Measurements from ENCODE around the gene SPAG16.
"Not testable (repeated sequence)": the region's sequence is repeated elsewhere in the genome, so short reads cannot be mapped to it uniquely, and the experiment has no call there.

SPAG16 gene

DNA sequence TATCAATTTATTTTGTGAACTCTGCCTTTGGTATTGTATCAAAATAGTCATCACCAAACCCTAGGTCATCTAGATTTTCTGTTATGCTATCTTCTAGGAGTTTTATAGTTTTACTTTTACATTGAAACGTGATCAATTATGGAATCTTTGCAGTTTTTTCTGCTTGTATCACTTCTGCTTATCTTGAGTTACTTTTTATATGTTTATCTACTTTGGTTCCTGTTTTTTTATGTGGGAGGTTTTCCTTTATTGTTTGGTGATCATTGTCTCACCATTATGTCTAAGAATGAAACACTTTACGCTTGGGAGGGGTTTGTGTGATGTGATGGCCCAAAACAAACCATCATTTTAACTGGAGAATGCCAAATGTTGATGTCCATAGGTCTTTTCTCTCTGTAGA lies 261.2 kb downstream of the SPAG16 start:
- no peak for DNase-seq (ENCODE audit: low read depth, low spot score)

DNA sequence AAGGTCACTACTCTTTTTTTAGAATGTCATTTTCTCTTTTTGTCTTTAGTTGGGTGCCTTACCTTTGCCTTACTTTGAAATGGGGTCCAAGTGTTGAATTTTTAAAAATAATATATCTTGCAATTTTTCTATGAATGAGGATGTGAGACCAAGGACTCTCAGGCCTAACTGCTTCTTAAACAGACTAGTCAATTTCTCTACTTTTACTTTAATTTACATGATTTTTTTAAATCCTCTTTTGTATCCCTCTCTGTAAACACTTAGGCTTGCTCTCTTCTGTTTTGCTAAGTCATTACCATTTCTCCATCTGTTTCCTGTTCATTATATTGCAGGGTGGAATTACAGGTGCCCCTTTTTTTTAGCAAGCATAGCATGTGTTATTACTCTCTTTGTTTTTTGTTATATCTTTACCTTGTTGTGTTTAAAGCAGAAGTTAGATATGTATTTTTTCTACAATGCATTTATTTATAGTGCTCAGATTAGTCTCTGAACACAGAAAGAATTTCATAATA lies 261.8 kb downstream of the SPAG16 start:
- no peak for DNase-seq (ENCODE audit: low read depth, low spot score)

- no peak for DNase-seq (ENCODE audit: low read depth, low spot score)
Measured at GRCh38 chr2:213551526-213551925, 267.3 kb downstream of the SPAG16 start.

GRCh38 chr2:213559053-213559452 lies 274.8 kb downstream of the SPAG16 start:
- DNase-seq (ENCODE audit: low read depth, low spot score) = no peak

DNA sequence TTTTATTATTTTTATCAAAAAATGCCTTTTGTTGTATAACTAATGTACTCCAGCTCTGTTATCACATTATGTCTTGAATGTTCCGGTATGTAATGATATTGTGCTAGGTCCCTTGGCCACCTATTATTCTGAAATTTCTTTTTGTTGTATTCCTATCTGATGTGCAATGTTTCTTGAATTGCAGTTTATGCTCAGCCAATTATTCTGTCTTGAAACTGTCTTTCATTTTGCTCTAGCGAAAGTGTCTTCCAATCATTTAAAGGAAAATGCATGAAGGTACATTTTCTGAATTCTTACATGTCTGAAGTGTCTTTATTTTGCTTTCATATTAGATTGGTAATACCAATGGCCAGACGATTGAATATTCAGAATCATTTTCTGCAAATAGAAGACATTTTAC lies 277.5 kb downstream of the SPAG16 start:
- DNase-seq (ENCODE audit: low read depth, low spot score) = no peak

- no peak for DNase-seq (ENCODE audit: low read depth, low spot score)
Measured at GRCh38 chr2:213562539-213563180, 278.4 kb downstream of the SPAG16 start.

- no peak for DNase-seq (ENCODE audit: low read depth, low spot score)
Measured at GRCh38 chr2:213566846-213567245, 282.6 kb downstream of the SPAG16 start.

- DNase-seq (ENCODE audit: low read depth, low spot score) = no peak
Measured at GRCh38 chr2:213609570-213610170, 325.4 kb downstream of the SPAG16 start.

DNA sequence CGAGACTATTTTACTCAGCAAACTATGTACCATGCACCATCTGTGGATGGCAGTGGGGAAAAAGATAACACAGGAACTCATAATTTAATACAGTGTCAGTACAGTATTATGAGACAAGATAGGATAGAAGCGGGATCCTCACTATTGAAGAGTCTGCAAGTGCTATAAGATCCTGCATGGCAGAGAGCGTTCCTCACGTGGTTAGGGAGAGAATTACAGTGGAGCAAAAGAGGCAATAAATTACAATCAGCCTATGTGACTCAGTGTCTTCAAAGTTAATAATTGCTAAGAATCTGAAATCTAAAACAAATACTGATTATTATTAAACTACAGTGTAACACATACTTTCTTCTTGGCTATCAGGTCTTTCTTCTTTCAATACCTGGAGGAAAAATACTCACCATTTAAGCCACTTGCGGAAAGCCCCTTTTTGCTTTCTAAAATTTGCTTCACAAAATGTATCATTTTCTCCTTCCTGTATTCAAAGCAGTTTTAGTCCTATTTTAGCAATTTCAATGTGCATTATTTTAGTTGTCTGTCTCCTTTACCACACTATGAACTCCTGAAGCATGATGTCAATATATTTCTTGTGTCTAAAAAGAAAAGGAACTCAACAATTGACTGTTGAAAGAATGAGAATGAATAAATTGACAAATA lies 342.9 kb downstream of the SPAG16 start:
- DNase-seq (ENCODE audit: low read depth, low spot score) = no peak

GRCh38 chr2:213627835-213628460 lies 343.7 kb downstream of the SPAG16 start:
- peak; percentile 28 for DNase-seq (ENCODE audit: low read depth, low spot score)

- peak; percentile 11 for DNase-seq (ENCODE audit: low read depth, low spot score)
Measured at GRCh38 chr2:213640738-213641425, 356.6 kb downstream of the SPAG16 start.

- DNase-seq (ENCODE audit: low read depth, low spot score) = no peak
Measured at GRCh38 chr2:213644926-213645325, 360.7 kb downstream of the SPAG16 start.

DNA sequence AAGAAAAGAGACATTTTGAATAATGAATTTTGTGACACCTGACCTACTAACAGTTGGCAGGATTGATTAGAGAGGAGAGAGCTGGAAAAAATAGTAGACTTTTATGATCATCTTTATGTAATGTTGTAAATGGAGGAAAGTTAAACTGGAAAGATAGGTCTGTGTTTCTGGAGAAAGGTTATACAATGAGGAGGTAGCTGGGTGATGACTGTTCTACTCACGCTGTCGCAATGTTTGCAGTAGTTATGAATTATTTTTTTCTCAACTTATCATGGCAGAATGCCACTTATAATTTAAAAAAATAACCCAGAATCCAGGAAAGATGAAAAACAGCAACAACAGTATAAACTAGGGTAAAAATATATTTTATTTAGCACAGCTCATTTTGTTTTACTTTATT lies 364.9 kb downstream of the SPAG16 start:
- DNase-seq (ENCODE audit: low read depth, low spot score) = no peak

DNA sequence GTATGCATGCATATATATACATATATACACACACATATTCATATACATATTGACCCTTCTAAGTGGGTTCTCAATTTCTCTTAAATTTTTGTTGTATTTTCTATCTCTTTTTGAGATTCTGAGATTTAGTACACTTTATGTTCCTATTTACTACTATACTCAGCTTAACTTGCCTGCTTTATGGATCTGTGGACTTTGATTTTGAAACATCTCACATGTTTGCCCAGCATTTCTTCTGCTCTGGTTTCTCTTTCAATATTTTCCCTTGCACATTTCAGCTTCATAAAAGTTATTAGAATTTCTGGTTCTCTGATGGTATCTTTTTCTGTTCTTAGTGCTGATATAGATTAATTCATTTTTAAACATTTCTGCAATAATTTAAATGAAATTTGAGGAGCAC lies 380.6 kb downstream of the SPAG16 start:
- no peak for DNase-seq (ENCODE audit: low read depth, low spot score)

- no peak for DNase-seq (ENCODE audit: low read depth, low spot score)
Measured at GRCh38 chr2:213669657-213670056, 385.4 kb downstream of the SPAG16 start.

DNA sequence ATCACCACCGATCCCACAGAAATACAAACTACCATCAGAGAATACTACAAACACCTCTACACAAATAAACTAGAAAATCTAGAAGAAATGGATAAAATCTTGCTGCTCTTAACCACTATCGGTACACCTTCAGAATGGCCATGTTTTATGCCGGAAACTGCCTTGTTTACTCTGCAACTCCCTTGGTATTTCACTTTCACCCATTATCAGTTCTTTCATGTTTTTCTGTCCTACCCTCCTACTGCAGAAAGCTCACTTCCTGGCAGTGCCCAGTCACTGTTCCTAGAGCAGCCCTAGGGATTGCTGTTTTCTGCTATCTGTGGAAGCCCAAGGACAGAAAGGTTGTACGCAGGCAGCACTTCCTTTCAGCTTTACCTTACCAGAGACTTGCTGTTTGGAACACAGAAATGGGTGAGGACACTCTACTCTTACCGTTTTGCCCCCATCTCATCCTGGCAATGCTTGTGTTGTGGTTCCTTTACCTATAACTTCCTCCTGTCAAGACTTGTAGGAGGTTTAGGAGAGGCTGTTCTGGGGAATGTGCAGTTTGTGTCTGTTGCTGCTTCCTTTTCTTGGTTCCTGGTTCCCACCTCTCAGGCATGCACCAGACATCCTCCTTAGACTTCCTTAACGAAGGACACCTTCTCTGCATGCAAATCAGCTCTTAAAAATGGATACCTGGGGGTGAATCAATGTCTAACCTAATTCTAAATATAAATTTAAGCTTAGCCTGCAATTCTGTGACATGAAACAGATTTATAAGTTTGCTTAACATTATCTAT lies 394.4 kb downstream of the SPAG16 start:
- DNase-seq (ENCODE audit: low read depth, low spot score) = no peak

DNA sequence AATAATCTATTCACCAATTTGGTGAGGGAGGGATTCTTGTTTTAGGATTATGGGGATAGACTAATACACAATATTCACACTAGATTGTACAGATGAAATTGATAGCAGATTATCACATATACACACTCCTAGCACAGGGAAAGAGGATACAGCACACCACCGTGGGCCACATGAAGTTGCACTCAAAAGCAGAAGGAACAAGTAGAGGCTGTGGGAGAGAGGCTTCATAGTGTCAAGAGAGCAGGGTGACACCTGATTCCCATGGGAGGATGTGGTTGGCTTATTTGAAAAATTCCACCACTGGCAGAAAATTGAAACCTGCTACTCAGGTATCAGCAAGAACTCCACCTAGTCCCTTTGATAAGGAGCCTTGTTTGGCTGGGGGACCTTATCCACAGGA lies 395.6 kb downstream of the SPAG16 start:
- DNase-seq (ENCODE audit: low read depth, low spot score) = no peak

DNA sequence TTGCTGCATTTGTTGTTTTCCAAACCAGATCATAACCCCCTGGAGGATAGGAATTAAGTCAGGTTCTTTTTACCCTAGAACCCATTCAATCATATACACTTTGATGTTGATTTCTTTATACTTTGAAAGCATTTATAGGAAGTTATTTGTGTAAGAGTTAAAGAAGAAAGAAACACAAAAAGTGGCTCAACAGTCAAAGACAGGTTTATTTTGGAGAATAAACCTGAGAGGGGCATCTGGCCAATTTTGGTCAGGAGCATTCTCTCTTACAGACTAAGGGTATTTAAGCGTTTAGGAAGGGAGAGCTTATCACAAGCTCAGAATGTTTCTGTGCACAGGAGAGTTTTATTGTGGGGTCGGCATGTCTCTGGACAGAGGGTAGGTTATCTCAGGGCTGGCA lies 398.0 kb downstream of the SPAG16 start:
- DNase-seq (ENCODE audit: low read depth, low spot score) = no peak

- DNase-seq (ENCODE audit: low read depth, low spot score) = peak; percentile 3
Measured at GRCh38 chr2:213688133-213688532, 403.9 kb downstream of the SPAG16 start.

- DNase-seq (ENCODE audit: low read depth, low spot score) = not testable (repeated sequence)
Measured at GRCh38 chr2:213688825-213689224, 404.6 kb downstream of the SPAG16 start.

GRCh38 chr2:213689585-213689984 lies 405.3 kb downstream of the SPAG16 start:
- no peak for DNase-seq (ENCODE audit: low read depth, low spot score)
